Hematopoietic multipotent progenitor cell treated with erythropoietin and hydrocortisone succinate and interleukin-3 and kit ligand, for 15 days (in vitro differentiated cells): ENCODE measurements around the gene LBHD1.
"Not testable (repeated sequence)": the region's sequence is repeated elsewhere in the genome, so short reads cannot be mapped to it uniquely, and the experiment has no call there.

Source experiments
- DNase-seq: peaks from one replicate; pipeline ENCODE4 v3.0.0-alpha.2; 2015; ENCODE audit warnings: low spot score

LBHD1 gene

GRCh38 chr11:62664405-62665074, 7.5 kb downstream of the LBHD1 start:
- DNase-seq, result no peak

GRCh38 chr11:62656796-62657429, 15.2 kb downstream of the LBHD1 start:
- DNase-seq, result no peak

- DNase-seq, result no peak
Measured at GRCh38 chr11:62654297-62654696, 17.8 kb downstream of the LBHD1 start.

GRCh38 chr11:62652161-62653006, 19.7 kb downstream of the LBHD1 start:
- peak; percentile 23 for DNase-seq

- DNase-seq, result not testable (repeated sequence)
Measured at GRCh38 chr11:62650283-62650682, 21.8 kb downstream of the LBHD1 start.

- no peak for DNase-seq
Measured at GRCh38 chr11:62649486-62649885, 22.6 kb downstream of the LBHD1 start.

- DNase-seq, result no peak
Measured at GRCh38 chr11:62648967-62649364, 23.1 kb downstream of the LBHD1 start.

GRCh38 chr11:62648185-62648966, 23.7 kb downstream of the LBHD1 start:
- no peak for DNase-seq

- DNase-seq, result no peak
Measured at GRCh38 chr11:62647609-62648005, 24.5 kb downstream of the LBHD1 start.

DNA sequence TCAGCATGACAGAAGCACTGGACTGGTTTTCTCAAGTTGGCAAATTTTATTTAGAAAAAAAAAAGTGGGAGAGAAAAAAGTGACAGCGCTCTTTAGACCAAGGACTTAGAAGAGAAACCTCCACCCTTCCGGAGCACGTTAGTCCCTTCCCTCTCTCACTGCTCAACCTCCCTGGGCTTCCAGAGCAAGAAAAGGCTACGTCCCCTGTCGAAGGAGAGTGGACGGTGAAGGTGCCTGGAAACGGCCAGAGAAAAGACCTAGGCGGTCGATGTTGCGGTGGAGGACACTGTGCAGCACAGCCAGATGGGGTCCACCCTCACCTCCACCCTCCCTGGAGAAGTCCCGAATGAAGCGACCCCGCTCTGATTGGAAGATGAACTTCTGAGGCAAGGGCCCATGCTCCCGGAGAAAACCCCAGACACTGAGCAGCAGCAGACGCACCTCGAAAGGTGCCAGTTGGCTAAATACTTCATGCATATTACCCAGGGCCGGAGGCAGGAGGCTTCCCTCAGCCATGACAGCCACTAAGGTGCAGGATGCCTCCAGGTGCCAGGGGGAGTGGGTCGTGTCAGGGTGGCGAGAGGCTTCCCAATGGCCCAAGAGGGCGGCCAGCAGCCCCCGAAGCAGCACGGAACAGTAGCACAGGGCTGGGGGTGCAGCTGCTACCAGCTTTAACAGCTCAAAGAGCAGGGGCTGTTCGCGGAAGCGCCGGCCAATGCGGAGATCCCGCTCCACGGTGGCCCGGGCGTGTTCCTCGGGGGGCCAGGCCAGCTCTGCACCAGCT, 25.1 kb downstream of the LBHD1 start:
- no peak for DNase-seq

- DNase-seq, result peak; percentile 100
Measured at GRCh38 chr11:62645946-62646824, 25.9 kb downstream of the LBHD1 start, which contains the start of gene GANAB. Gene GANAB (minus strand): TSS chr11:62646613. CDS start chr11:62646599, 14 bp downstream.

- no peak for DNase-seq
Measured at GRCh38 chr11:62645671-62645945, 26.5 kb downstream of the LBHD1 start.

- no peak for DNase-seq
Measured at GRCh38 chr11:62644220-62644619, 27.8 kb downstream of the LBHD1 start.

- DNase-seq, result no peak
Measured at GRCh38 chr11:62632492-62632891, 39.6 kb downstream of the LBHD1 start.

GRCh38 chr11:62627713-62628112, 44.4 kb downstream of the LBHD1 start:
- no peak for DNase-seq

DNA sequence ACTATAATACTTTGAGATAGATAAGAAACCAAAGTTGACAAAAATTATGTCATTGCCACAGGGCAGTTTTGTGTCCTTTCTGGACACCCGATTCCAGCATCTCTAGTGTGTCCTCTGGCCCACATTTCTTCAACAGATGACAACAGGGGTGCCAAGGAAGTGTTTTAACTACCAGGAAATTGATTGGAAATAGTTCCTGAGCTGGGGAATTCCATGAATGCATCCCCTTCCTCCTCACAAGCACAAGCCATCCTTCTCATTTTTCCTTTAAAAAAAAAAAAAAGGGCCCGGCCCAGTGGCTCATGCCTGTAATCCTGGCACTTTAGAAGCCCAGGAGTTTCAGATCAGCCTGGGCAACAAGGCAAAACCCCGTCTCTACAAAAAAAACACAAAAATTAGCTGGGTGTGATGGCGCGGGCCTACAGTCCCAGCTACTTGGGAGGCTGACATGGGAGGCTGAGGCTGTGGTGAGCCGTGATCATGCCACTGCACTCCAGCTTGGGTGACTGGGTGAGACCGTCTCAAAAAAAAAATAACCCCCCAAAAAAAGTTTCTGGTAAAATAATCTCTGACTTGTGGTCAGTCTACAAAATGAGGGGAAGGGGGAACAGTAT, 49.5 kb downstream of the LBHD1 start:
- DNase-seq, result no peak

DNA sequence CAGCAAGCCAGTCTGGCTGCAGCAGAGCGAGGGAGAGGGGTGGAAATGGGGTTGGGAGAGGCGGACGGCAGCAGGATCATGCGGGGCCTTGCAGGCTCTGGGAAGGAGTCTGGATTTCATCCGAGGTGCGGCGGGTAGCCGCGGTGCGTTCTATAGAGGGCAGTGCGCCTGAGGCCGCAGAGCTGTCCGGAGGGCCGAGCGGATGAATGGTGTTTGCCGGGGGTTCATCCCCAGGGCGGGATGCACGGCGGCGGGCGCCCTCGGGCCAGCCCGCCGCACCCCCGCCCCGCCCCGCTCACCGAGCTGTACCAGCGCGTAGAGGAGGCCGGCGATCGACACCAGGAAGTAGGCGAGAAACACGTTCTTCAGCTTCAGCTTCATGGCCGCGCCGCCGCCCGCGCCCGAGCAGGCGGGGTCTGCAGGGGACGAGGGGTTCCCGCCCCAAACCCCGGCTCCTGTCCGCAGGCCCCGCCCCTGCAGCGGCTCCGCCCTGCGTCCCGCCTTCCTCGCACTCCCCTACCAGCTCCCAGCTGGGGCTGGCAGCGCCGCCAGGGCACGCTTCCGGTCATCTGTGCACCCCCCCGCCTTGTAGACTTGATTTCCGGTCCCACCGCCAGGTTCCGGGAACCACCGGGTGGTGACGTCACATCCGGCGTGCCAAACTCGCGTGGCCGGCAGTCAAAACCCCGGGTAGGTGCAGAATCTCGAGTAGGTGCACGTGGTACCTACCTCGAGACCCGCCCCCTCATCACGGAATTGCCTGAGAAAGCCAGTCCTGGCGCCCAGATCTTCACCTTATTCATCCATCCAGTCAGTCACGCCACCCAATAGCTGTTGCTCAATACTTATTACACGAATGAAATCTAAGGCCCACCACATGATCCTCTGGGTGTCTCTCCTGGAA, 50.2 kb downstream of the LBHD1 start, which contains the start of gene B3GAT3:
B3GAT3 (minus strand) TSS at position 420 of the 904 bp plus-strand sequence; CDS start at position 381, 39 bp downstream.
- peak; percentile 88 for DNase-seq

GRCh38 chr11:62621027-62621566, 51.0 kb downstream of the LBHD1 start:
- no peak for DNase-seq
